ENCODE results near the gene PPM1G.
A peak's percentile ranks its signal among the peaks of the same experiment; 100 is the strongest.

The PPM1G gene

DNA sequence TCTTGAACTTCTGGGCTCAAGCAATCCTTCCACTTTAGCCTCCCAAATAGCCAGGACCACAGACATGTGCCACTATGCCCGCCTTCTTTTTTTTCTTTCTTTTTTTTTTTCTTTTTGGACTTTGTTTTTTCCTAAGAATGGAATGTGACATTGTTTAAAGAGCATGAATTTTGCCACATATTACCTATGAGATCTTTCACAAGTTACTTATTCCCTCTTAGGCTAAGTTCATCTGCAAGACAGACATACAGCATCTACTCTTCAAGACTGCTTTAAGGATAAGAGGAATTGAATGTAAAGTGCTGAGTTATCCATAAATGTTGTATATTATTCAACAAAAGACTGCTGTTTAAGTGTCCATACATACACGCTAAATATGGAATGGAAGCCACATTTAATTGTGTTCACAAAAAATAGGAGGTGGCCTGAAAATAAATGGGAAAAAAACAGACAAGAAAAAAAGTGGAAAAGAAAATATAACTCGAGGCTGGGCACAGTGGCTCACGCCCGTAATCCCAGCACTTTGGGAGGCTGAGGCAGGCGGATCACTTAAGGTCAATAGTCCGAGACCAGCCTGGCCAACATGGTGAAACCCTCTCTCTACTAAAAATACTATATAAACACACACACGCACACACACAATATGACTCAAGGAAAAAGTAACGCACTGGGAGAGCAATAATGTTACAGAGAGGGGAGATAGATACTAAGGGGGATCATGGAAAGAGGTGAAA lies 3.2 kb upstream of the PPM1G start:
- DNase-seq: no peak

DNA sequence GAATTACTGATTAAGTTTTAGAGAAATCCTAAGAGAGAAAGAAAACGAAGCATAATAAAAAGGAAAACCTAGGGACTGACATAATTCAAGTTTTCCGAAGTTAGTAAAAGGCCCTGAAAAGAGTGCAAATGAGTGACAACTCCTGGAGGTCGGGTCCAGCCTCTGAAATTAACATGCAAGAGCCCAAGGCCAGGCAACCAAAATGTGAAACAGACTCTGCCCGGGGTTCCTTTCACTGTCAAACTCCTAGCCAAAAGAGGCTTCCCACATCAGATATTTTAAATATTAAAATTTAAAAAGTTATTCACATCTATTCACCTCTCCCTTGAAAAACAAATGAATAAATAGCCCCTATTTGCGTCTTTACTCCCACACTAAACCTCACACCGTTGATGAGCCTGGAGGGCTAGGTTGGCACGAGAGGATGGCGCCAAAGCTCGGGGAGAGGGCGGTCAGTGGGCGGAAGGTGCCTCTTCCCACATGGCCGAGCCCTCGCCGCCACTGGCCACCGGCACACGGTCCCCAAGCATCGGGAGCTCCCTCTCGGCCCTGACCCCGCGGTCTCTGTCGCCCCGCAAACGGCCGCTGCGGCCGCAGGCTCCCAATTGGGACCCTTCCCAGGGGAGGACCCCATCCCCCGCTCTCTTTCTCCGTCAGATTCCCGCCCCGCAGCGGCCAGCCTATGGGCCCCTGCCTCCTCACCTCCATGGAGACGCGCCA lies 630 bp downstream of the PPM1G start:
- DNase-seq: no peak

DNA sequence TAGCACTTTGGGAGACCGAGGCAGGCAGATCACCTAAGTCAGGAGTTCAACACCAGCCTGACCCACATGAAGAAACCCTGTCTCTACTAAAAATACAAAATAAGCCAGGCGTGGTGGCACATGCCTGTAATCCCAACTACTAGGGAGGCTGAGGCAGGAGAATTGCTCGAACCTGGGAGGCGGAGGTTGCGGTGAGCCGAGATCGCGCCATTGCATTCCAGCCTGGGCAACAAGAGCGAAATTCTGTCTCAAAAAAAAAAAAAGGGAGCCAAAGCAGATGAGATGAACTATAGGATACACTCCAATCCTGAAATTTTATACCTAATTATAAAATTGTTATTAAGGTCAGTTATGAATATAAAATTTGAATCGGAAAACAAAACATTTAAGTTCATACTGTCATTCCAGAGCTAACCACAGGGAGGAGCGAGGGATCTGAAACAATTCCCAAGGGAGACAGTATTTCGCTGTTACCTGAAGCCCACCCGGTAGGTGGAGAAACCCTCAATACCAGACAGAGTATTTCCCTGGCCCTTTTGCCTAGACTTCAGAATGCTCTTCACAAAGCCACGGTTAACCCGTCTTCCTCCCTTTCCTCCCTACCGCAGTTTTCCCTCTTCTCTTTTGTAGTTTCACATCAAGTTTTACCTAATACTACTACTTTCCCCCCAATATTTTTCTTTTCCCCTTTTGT lies 1.4 kb downstream of the PPM1G start:
- DNase-seq: peak; percentile 38

DNA sequence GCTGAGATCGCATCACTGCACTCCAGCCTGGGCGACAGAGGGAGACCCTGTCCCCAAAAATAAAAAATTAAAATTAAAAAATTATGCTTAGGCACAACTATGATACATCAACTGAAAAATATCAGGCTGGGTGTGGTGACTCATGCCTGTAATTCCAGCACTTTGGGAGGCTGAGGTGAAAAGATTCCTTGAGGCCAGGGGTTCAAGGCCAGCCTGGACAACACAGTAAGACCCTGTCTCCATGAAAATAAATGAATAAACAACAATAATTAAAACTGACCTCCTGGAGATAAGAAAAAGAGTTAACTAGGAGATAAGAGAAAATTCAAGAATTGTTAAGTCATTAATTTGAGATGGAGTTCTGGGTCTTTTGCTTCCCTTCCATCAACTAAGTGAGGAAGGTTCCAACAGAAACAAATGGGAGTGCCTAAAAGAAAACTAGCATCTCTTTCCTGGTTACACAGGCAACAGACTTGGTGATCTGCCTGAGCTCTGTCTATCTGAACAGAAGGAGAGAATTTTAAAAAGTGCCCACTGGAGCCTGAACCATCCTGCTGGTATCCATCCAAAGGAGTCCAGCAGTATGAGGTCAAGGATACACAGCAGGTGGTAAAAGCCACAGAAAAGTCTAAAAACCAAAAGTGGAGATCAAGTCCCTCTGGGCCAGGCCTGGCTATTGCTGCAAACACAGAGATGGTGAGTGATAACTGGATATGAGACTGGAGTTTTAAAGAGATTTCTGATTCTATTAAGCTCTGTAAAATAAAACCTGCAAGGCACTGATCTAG lies 8.8 kb downstream of the PPM1G start:
- DNase-seq: no peak

DNA sequence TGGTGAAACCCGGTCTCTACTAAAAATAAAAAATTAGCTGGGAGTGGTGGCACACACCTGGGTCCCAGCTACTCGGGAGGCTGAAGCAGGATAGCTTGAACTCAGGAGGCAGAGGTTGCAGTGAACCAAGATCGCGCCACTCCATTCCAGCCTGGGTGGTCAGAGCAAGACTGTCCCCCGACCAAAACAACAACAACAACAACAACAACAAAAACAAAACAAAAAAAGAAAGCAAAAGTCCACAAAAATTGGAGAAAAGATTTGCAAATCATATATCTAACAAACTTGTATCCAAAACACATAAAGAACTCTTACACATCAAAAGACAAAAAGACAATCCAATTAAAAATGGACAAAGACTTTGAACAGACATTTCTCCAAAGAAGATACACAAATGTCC lies 10.4 kb downstream of the PPM1G start:
- no peak for DNase-seq

DNA sequence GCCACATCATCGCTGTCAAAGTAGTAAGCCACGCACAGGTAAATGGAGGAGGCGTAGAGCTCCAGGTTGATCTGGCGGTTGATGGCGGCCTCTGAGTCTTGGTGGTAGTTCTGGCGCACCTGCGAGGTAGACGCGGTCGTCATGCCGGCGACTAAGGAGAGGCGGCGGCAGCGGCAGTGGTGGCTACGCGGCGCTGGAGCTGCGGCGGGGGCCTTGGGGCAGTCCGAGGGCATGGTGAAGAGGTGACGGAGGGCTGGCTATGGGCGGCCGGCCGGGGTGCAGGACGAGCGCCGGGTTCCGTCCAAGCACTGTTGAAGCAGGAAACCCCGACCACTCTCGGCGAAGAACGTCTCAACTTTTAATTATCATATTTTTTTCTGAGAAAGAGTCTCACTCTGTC lies 16.2 kb downstream of the PPM1G start:
- no peak for DNase-seq

DNA sequence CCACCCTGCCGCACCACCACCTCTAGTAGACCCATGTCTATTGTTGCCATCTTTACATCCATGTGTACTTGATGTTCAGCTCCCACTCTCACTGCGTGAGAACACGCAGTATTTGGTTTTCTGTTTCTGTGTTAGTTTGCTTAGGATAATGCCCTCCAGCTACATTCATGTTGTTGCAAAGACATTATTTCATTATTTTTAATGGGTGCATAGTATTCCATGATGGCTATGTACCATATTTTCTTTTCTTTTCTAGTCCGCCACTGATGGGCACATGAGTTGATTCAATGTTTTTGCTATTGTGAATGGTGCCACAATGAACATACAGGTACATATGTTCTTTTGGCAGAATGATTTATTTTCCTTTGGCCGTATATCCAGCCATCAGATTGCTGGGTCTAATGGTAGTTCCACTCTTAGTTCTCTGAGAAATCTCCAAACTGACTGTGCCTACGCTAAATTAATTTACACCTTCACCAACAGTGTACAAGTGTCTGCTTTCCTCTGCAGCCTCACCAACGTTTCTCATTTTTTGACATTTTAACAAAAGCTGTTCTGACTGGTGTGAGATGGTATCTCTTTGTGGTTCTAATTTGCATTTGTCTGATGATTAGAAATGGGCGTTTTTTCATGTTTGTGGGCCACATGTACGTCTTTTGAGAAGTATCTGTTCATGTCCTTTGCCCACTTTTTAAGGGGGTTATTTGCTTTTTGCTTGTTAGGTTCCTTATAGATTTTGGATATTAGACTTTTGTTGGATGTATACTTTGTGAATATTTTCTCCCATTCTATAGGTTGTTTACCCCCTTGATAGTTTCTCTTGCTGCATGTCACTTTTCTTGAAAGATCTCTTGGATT lies 18.3 kb downstream of the PPM1G start:
- no peak for DNase-seq

DNA sequence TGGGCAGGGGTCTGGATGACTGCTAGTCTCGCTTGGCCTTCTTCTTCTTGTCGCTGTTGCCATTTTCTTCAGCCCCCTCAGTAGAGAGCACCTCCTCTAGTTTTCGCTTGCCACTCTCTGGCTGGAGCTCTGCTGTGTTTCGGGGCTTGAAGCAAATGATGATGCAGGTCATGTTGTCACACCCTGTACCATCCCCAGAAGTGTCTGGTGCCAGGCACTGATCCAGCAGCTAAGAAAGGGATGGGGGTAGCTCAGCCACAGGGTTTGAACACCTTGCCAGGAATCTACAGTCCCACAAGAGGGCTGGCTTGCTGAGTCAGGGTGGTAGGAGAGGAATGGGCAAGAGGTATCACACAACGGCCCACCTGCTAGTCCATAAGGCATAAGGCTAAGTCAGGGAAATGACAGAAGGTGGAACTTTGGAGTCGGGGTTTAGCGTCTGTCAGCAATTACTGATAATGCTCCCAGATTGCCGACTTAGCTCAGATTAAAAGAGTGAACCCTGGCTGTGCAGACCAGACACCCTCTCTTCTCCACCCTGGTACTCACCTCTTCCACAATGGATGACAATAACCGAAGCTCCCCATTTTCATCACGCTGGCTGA lies 27.7 kb downstream of the PPM1G start:
- no peak for DNase-seq

DNA sequence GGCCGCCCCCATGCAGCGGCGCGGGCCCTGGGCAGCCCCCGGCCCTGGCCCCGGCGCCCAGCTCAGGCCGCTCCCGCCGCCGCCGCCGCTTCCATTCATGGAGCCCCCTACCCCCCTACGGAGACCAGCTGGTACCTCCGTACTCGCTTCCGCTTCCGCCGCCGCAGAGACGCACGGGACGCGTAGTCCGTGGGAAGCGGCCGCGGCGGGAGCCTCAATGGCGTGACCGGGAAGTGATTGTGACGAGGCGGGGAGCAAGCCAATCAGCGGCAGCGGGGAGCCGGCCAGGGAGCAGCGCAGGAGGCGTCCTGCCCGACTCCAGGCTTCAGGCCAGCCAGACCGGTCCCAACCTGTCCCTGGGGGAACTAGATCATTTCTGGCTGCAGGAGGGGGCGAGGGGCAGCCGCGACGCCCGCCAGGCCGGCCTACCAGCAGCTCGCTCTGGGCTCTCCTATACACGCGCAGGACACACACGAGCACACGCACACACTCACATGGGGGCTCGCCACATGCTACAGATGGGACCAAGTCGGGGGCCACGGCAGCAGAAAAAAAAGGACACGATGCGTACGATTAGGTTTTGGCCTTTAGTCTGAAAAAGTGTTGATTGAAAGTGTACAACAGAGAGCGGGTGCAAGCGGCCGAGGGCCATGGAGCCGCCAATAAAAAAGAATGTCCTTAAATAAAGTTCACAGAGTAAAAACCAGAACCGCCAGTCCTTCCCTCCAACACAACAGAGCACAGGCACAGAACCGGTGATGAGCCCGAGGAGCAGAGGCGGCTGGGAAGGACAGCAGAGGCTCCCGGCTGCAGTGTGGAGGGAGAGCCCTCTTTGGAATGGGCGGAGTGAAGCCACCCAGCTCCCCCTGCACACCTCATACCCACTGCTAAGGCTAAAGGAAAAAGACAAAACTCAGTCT lies 28.5 kb downstream of the PPM1G start, which contains the start of gene ZNF513:
Gene ZNF513, minus strand, starts transcription at position 109 of the 920 bp plus-strand sequence. CDS start 208 bp downstream, outside the sequence.
- DNase-seq: peak; percentile 94

DNA sequence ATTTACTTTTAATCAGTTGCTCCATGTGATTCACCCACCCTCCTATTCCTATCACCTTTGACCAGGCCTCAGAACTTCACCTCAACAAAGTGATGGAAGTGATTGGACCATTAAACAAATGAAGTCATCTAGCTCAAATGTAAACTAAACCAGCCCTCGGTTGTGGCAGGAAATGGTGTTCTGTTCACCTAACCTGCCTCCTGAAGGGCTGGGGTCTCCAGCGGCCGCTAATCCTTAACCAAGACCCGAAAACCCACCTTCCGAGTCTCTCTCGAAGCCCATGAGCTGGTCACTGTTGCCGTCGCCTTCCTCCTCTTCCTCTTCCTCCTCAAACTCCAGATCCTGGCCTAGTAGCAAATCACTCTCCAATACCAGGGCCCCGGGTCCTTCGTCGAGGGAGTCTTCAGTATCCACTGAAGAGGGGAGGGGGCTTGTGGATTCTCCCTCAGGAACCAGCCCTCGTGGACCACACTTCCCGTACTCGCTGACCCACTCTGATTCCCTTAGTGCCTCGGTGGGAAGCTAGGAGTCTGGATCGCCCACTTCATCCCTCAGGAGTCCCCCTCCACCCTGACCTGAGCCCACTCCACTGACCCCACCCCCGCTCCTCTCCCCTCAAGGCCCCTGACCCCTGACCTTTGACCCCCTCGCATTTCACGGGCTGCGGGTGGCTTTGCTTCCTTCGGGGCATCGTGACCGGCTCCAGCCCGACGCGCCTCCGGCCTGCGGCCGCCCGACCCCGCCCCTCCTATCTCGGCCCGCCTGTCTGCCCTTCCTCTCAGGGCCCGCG lies 29.4 kb downstream of the PPM1G start:
- peak; percentile 60 for DNase-seq

DNA sequence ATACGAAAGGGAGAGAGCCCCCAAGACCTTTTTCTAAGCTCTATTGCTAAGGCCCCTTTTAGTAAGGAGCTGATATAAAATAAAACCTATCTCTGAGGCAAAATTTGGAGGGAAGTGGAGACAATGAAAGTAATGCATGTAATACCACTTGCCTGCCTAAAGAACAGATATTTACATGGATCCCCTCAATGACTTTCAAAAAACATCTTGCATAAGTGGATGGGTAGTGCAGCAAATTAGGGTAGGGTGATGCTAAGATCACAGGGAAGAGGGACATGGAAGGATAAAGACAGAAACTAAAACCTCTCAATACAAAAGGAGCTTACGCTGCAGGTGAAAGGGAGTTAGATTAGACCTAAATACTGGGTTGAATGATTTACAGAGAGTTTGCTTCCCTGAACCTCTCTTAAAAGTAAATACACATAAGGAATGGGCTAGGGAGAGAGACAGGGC lies 30.0 kb downstream of the PPM1G start:
- no peak for DNase-seq

DNA sequence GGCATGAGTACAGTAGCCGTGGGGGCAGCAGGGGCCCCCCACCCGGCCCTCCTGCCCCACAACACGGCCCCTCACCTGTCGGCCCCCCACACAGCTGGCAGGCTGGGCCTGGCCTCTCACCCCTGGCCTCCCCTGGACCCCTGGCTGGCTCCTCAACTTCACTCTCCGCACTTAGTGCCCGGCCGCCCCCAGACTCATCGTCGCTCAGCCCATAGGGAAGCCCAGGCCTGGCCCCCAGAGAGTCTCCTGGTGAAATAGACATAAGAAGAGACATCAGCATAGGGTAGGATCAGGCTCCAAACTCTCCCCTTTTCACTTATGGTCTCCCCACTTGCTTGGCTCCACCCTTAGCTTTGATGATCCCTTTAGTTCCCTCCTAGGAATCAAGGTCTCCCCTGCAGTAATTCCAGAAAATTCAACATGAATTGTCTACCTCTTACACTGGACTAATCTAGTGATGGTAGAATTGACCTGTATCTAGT lies 30.5 kb downstream of the PPM1G start:
- DNase-seq: no peak

DNA sequence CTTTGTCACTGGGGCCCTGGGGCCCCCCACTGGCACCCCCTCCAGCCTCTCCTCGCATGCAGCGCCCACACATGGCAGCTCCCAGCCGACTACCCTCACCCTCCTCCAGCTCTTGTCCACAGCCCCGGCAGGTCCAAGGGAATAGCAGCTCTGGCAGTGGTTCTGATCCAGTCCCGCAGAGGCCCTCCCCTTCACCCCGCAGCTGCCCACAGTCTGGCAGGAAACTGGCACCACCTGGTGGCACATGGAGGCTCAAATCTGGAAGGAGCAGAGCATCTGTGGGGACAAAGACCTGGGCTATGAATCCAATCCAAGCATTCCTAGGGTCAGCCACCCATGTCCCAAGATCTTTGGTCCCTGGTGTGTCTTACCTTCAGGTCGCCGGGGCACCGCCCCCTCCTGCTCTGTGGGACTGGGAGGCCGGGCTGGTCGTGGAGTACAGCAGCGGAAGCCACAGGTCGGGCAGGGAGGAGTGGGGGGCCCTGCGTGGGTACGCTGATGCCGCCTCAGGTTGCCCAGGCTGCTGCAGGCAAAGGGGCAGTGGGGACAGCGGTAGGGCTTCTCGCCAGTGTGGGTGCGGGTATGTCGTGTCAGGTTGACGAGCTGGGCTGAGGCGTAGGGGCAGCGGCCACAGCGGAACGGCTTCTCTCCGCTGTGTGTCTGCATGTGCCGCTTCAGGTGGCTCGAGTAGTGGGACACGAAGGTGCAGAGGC lies 31.1 kb downstream of the PPM1G start:
- no peak for DNase-seq

DNA sequence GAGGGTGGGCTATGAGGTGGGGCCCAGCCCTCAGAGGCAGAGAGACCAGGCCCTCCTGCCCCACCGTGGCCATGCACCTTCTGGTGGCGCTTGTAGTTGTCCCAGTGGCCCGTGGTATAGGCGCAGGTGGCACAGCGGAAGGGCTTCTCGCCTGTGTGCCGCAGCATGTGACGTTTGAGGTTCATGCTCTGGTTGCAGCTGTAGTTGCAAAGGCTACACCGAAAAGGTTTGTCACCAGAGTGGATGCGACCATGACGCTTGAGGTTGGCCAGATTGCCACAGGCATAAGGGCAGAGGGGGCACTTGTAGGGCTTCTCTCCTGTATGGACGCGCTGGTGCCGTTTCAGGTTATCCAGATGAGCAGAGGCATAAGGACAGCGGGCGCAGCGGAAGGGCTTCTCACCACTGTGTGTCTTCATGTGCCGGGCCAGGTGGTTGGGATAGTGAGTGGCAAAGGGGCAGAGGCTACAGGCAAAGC lies 31.7 kb downstream of the PPM1G start:
- no peak for DNase-seq

DNA sequence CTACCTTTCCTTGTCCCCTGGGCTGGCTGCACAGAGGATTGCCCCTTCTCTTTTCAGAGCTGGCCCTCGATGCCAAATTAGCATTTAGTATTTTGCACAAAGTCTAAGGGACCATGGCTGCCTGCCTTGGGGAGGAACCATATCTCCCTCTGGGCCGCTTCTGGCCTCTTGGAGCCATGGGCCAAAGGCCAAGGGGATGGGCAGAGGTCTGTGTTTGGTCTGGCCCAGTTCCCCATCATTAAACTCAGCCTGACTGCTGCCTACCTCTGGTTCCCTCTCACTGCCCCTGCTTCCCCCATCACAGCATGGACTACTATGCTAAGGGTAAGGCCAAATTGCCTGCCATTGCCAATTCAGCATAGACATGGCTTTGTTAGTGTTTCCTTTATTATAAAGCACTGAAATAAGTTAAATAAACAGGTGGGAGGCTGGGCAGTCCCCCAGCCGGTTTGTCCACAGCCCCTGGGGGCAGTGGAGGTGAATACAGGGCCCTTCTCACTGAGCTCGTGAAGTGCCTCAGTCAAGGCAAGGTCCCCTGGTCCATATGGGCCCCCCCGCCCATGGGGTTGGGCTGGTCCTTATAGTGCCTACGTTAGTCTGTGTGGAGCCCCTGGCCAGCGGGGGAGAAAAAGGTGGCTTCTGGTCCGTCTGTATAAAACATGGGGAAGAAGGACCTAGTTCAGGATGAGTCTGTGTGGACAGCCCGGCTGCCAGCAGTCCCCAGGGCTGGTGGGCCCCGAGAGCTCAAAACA lies 32.3 kb downstream of the PPM1G start:
- no peak for DNase-seq

DNA sequence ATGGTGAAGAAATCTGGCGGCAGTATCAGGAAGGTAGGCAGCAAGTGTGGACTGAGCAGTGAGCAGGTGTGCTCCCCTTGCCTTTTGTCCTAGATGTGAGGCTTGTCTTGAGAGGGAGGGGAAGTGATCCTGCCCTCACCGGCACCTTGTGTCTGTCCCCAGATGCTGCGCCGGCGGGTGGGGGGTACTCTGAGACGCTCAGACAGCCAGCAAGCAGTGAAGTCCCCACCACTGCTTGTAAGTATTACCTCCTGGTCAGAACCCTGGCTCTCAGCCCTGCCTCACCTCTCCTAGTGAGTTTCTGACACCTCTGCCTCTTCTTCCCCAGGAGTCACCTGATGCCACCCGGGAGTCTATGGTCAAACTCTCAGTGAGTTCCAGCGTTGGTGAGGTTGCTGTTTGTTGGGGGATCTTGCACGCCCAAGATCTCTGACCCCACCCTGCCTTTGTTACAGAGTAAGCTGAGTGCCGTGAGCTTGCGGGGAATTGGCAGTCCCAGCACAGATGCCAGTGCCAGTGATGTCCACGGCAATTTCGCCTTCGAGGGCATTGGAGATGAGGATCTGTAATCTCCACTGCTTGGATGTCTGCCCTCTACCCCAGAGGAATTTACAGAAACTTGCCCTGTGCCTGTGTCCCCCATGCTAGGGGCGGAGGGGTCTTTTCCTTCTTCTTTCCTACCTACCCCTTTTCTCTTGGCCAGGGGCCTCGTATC lies 33.1 kb downstream of the PPM1G start:
- no peak for DNase-seq

DNA sequence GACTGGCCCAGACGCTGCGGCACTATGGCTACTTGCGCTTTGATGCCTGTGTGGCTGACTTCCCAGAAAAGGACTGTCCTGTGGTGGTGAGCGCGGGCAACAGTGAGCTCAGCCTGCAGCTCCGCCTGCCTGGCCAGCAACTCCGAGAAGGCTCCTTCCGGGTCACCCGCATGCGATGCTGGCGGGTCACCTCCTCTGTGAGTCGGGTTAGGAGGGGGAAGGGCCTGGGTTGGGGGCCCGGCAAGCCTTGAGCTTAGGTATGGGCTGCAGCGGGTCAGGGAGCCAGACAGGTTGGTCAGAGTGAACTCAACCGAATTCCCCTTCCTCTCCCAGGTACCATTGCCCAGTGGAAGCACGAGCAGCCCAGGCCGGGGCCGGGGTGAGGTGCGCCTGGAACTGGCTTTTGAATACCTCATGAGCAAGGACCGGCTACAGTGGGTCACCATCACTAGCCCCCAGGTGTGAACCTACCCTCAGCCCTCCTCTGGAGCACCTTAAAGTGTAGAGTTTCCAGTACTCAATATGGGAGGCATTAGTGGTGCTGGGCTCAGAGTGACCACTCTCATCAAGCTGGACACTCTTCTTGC lies 33.8 kb downstream of the PPM1G start:
- no peak for DNase-seq
